ENCODE results near the gene THAP7. TPM values are rescaled to one million over a fixed set of nuclear protein-coding genes. Genes with fewer than 3 reads are reported as not detected.
A peak's percentile ranks its signal among the peaks of the same experiment; 100 is the strongest.

The THAP7 gene
- total and polyA plus RNA-seq, 9 of the 15 experiments (the other 6 are each of a cell fraction or from before 2014, with no cell fraction given): 7.9 to 263 (median 84.1) TPM

- TF ChIP-seq THRB (CRISPR knock-in tag; conservative IDR thresholded peaks at IDR 0.05) (0 out of 2 replicates have a peak, but pooled peaks have one; percentile 13), ZKSCAN1 (IDR thresholded peaks at IDR 0.05; ENCODE audit: low read depth, low read length) (peak; percentile 89), ZNF583 (CRISPR knock-in tag; IDR thresholded peaks at IDR 0.05) (0 out of 2 replicates have a peak, but pooled peaks have one; percentile 19), ZFPM2 (CRISPR knock-in tag; IDR thresholded peaks at IDR 0.05) (no peak), HMGN3 (IDR thresholded peaks at IDR 0.05; ENCODE audit: borderline replicate concordance, extremely low read depth, insufficient read length, low read depth, low read length) (no peak), MBD1 (CRISPR knock-in tag; IDR thresholded peaks at IDR 0.05) (no peak), SRSF9 (IDR thresholded peaks at IDR 0.05; ENCODE audit: borderline replicate concordance, low read depth, low read length) (no peak), ELK3 (CRISPR knock-in tag; IDR thresholded peaks at IDR 0.05) (no peak), SIN3B (IDR thresholded peaks at IDR 0.05; ENCODE audit: low read depth) (no peak), ZNF644 (tag; IDR thresholded peaks at IDR 0.05; ENCODE audit: low read depth) (no peak), CC2D1A (IDR thresholded peaks at IDR 0.05) (no peak), ZBTB7A (IDR thresholded peaks at IDR 0.05; ENCODE audit: borderline replicate concordance, control insufficient read depth, low read depth, low read length) (peak; percentile 41; the same call in 1 of the 2 replicates), RBM14 (IDR thresholded peaks at IDR 0.05; ENCODE audit: borderline replicate concordance, insufficient read depth, low read depth, low read length) (no peak), ZNF639 (CRISPR knock-in tag; conservative IDR thresholded peaks at IDR 0.05 in 1 of 2, IDR thresholded peaks at IDR 0.05 in 1 of 2) (no peak), TGIF2 (CRISPR knock-in tag; IDR thresholded peaks at IDR 0.05) (no peak), CLOCK (CRISPR knock-in tag; IDR thresholded peaks at IDR 0.05; ENCODE audit: borderline replicate concordance) (no peak)
Observed at GRCh38 chr22:20955548-20955947, 46.4 kb downstream of the THAP7 start (continued).
